ENCODE results near the gene MYOD1. TPM values are rescaled to one million over a fixed set of nuclear protein-coding genes. Genes with fewer than 3 reads are reported as not detected.

The MYOD1 gene
- total and polyA plus RNA-seq, 8 donors, result not detected

GRCh38 chr11:17711836-17712235 is 7.5 kb upstream of the MYOD1 start:
- no peak for DNase-seq
- Histone ChIP-seq H3K9me3 (no peaks in the 10 kb centered on the region), H3K4me3 (no peak overlapping the region), H3K27me3 (no peaks in the 10 kb centered on the region), H3K4me1 (no peaks in the 10 kb centered on the region), H3K27ac (no peak overlapping the region), H3K36me3 (no peaks in the 10 kb centered on the region)
- 15 to 21% methylated on average over 4 of the region's 4 CpGs for WGBS, 2 donors
- no peak for ATAC-seq
- no peak for TF ChIP-seq CTCF (IDR thresholded peaks at IDR 0.05)
- intact Hi-C loops (cut with DNase I), result no loop called here
- no peak for FAIRE-seq

GRCh38 chr11:17713851-17714250 is 5.5 kb upstream of the MYOD1 start:
- no peak for TF ChIP-seq CTCF (IDR thresholded peaks at IDR 0.05)
- Histone ChIP-seq H3K36me3 (no peaks in the 10 kb centered on the region), H3K27ac (no peak overlapping the region), H3K9me3 (no peaks in the 10 kb centered on the region), H3K27me3 (no peaks in the 10 kb centered on the region), H3K4me3 (no peak overlapping the region), H3K4me1 (no peaks in the 10 kb centered on the region)
- no peak for DNase-seq
- FAIRE-seq, result no peak
- ATAC-seq, result no peak
- 0 to 23% methylated on average over 1 of the region's 1 CpG for WGBS, 2 donors
- intact Hi-C loops (cut with DNase I), result no loop called here

GRCh38 chr11:17714356-17714854 is 5.0 kb upstream of the MYOD1 start:
- DNase-seq (no peak), ATAC-seq (no peak), FAIRE-seq (no peak)

GRCh38 chr11:17714870-17715269 is 4.5 kb upstream of the MYOD1 start:
- TF ChIP-seq CTCF (IDR thresholded peaks at IDR 0.05), result no peak
- intact Hi-C loops (cut with DNase I), result no loop called here
- H3K9me3 ChIP-seq, result no peaks in the 10 kb centered on the region
- no peak overlapping the region for H3K4me3 ChIP-seq
- no peaks in the 10 kb centered on the region for H3K4me1 ChIP-seq
- FAIRE-seq (no peak), DNase-seq (no peak), ATAC-seq (no peak)
- H3K27ac ChIP-seq, result no peak overlapping the region
- H3K36me3 ChIP-seq, result no peaks in the 10 kb centered on the region
- 72 to 76% methylated on average over 4 of the region's 4 CpGs for WGBS, 2 donors
- peaks cover 0 to 8% (median 3%) of the 10 kb centered on the region in 4 donors for H3K27me3 ChIP-seq

More at GRCh38 chr11:17714356-17714854, 5.0 kb upstream of the MYOD1 start:
- intact Hi-C loops (cut with DNase I), result no loop called here
- H3K27ac ChIP-seq, result no peak overlapping the region
- H3K9me3 ChIP-seq, result no peaks in the 10 kb centered on the region
- no peak overlapping the region for H3K4me3 ChIP-seq
- H3K27me3 ChIP-seq, result peaks cover 0 to 4% (median under 1%) of the 10 kb centered on the region in 4 donors
- WGBS, 2 donors, result 60 to 61% methylated on average over 8 of the region's 8 CpGs
- TF ChIP-seq CTCF (IDR thresholded peaks at IDR 0.05), result no peak
- H3K4me1 ChIP-seq, result no peaks in the 10 kb centered on the region
- no peaks in the 10 kb centered on the region for H3K36me3 ChIP-seq

GRCh38 chr11:17716807-17717206 is 2.6 kb upstream of the MYOD1 start:
- H3K27me3 ChIP-seq, result peaks cover 0 to 24% (median 13%) of the 10 kb centered on the region in 4 donors
- H3K4me3 ChIP-seq, result no peak overlapping the region
- FAIRE-seq (no peak), ATAC-seq (no peak), DNase-seq (no peak)
- H3K9me3 ChIP-seq, result no peaks in the 10 kb centered on the region
- WGBS, 2 donors, result 53 to 56% methylated on average over 2 of the region's 2 CpGs
- no peaks in the 10 kb centered on the region for H3K36me3 ChIP-seq
- intact Hi-C loops (cut with DNase I), result no loop called here
- no peaks in the 10 kb centered on the region for H3K4me1 ChIP-seq
- TF ChIP-seq CTCF (IDR thresholded peaks at IDR 0.05), result no peak
- no peak overlapping the region for H3K27ac ChIP-seq
